Ascending aorta (tissue), 2 donors: ENCODE results near the gene ABTB2. TPM values are rescaled to one million over a fixed set of nuclear protein-coding genes. Genes with fewer than 3 reads are reported as not detected.

Source experiments
- DNase-seq, 2 donors: peaks; one replicate each; pipeline ENCODE4 v3.0.0-alpha.2; 2019; ENCODE audit warnings: low spot score in 2 of 2
- H3K27ac ChIP-seq, 2 donors: fragments of 200-600 bp; sonication (generic); one replicate each; pipeline ENCODE4 v1.5.1; 2016 to 2017; ENCODE audit warnings: mild to moderate bottlenecking in 1 of 2
- H3K27me3 ChIP-seq: fragments of 200-600 bp; sonication (generic); one replicate; pipeline ENCODE4 v1.5.1; 2017
- H3K36me3 ChIP-seq, 2 donors: fragments of 200-600 bp; sonication (generic); one replicate each; pipeline ENCODE4 v1.5.1; 2016
- H3K4me1 ChIP-seq, 2 donors: fragments of 200-600 bp; sonication (generic); one replicate each; pipeline ENCODE4 v1.5.1; 2016 to 2017; ENCODE audit warnings: mild to moderate bottlenecking in 1 of 2
- H3K4me3 ChIP-seq, 2 donors: fragments of 200-600 bp; sonication (generic); one replicate each; pipeline ENCODE4 v1.5.1; 2016 to 2017; ENCODE audit warnings: mild to moderate bottlenecking in 1 of 2
- H3K9me3 ChIP-seq, 2 donors: fragments of 200-600 bp; sonication (generic); one replicate each; pipeline ENCODE4 v1.5.1; 2016
- CTCF ChIP-seq, 3 experiments: fragments of 200-600 bp in 2 of 3; fragments of 450-650 bp in 1 of 3; sonication (generic) in 2 of 3; IDR thresholded peaks; one replicate each; pipeline ENCODE4 v1.5.1; 2016 to 2019; ENCODE audit warnings: antibody characterized with exemption in 3 of 3, mild to moderate bottlenecking in 1 of 3, moderate library complexity in 1 of 3
- intact Hi-C: fragments of 100-400 bp; cut with DNase I; formaldehyde crosslinking; loops from one replicate; pipeline ENCODE4 v1.15.1; 2023
- total RNA-seq: library from RNA; depleted of rRNA; stranded (reverse); fragments of >200 nt; gene quantifications from one replicate; pipeline ENCODE4 v1.1.0, GENCODE V29; 2016

ABTB2 gene
- total RNA-seq, 1 donor from 2014 or later, result 7.9 TPM

GRCh38 chr11:34146866-34147265 is 210.9 kb downstream of the ABTB2 start:
- H3K4me3 ChIP-seq, result no peak overlapping the region
- peaks cover 71 to 95% of the 10 kb centered on the region in 2 donors for H3K36me3 ChIP-seq
- H3K27ac ChIP-seq, result no peak overlapping the region
- H3K9me3 ChIP-seq, result no peaks in the 10 kb centered on the region
- TF ChIP-seq CTCF (IDR thresholded peaks at IDR 0.05), result no peak
- no peaks in the 10 kb centered on the region for H3K27me3 ChIP-seq
- intact Hi-C loops, result no loop called here
- H3K4me1 ChIP-seq, result no peaks in the 10 kb centered on the region
- no peak for DNase-seq

- no peak for DNase-seq
- no peak for TF ChIP-seq CTCF (IDR thresholded peaks at IDR 0.05)
- no peaks in the 10 kb centered on the region for H3K9me3 ChIP-seq
- intact Hi-C loops, result no loop called here
- no peaks in the 10 kb centered on the region for H3K4me1 ChIP-seq
- peaks cover 71 to 95% of the 10 kb centered on the region in 2 donors for H3K36me3 ChIP-seq
- H3K27me3 ChIP-seq, result no peaks in the 10 kb centered on the region
- H3K4me3 ChIP-seq, result no peak overlapping the region
- no peak overlapping the region for H3K27ac ChIP-seq
Observed at GRCh38 chr11:34146411-34146810, 211.4 kb downstream of the ABTB2 start.

GRCh38 chr11:34145847-34146381 is 211.9 kb downstream of the ABTB2 start:
- H3K4me1 ChIP-seq, result no peaks in the 10 kb centered on the region
- intact Hi-C loops, result no loop called here
- no peak for TF ChIP-seq CTCF (IDR thresholded peaks at IDR 0.05)
- no peaks in the 10 kb centered on the region for H3K9me3 ChIP-seq
- H3K36me3 ChIP-seq, result peaks cover 75 to 96% of the 10 kb centered on the region in 2 donors
- no peaks in the 10 kb centered on the region for H3K27me3 ChIP-seq
- H3K27ac ChIP-seq, result no peak overlapping the region
- no peak for DNase-seq
- no peak overlapping the region for H3K4me3 ChIP-seq

GRCh38 chr11:34145073-34145472 is 212.7 kb downstream of the ABTB2 start:
- intact Hi-C loops, result no loop called here
- no peak for TF ChIP-seq CTCF (IDR thresholded peaks at IDR 0.05)
- DNase-seq, result no peak
- Histone ChIP-seq H3K4me3 (no peak overlapping the region), H3K4me1 (no peaks in the 10 kb centered on the region), H3K27ac (no peak overlapping the region), H3K27me3 (no peaks in the 10 kb centered on the region), H3K9me3 (no peaks in the 10 kb centered on the region), H3K36me3 (peaks cover 81 to 97% of the 10 kb centered on the region in 2 donors)

- DNase-seq, result no peak
- intact Hi-C loops, result no loop called here
Observed at GRCh38 chr11:34143048-34143447, 214.8 kb downstream of the ABTB2 start.

More at GRCh38 chr11:34143048-34143447, 214.8 kb downstream of the ABTB2 start:
- Histone ChIP-seq H3K9me3 (no peaks in the 10 kb centered on the region), H3K27me3 (no peaks in the 10 kb centered on the region), H3K4me3 (no peak overlapping the region), H3K4me1 (no peaks in the 10 kb centered on the region), H3K27ac (no peak overlapping the region), H3K36me3 (peaks cover 90 to 97% of the 10 kb centered on the region in 2 donors)
- no peak for TF ChIP-seq CTCF (IDR thresholded peaks at IDR 0.05)
